SU-DHL-6 (cell line): Measurements from ENCODE around the gene IL36G.

Experiments used
- EZH2phosphoT487 ChIP-seq: fragments of 200-600 bp; sonication (generic), shearing (Covaris generic); conservative IDR thresholded peaks from 2 replicates; pipeline ENCODE4 v1.6.1; 2018; ENCODE audit warnings: mild to moderate bottlenecking, antibody characterized with exemption, low read length, moderate library complexity, mixed read lengths
- TF ChIP-seq, protein P1 (sequence below): fragments of 200-600 bp; sonication (generic); IDR thresholded peaks from one replicate; pipeline ENCODE4 v1.5.1; 2017; ENCODE audit warnings: antibody characterized with exemption, mild to moderate bottlenecking, low read length, moderate library complexity; ENCODE audit not compliant: insufficient read depth, poor library complexity, severe bottlenecking

- TF ChIP-seq, protein P1, sequence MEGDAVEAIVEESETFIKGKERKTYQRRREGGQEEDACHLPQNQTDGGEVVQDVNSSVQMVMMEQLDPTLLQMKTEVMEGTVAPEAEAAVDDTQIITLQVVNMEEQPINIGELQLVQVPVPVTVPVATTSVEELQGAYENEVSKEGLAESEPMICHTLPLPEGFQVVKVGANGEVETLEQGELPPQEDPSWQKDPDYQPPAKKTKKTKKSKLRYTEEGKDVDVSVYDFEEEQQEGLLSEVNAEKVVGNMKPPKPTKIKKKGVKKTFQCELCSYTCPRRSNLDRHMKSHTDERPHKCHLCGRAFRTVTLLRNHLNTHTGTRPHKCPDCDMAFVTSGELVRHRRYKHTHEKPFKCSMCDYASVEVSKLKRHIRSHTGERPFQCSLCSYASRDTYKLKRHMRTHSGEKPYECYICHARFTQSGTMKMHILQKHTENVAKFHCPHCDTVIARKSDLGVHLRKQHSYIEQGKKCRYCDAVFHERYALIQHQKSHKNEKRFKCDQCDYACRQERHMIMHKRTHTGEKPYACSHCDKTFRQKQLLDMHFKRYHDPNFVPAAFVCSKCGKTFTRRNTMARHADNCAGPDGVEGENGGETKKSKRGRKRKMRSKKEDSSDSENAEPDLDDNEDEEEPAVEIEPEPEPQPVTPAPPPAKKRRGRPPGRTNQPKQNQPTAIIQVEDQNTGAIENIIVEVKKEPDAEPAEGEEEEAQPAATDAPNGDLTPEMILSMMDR, result no peak
- TF ChIP-seq EZH2phosphoT487, result no peak
These were observed 56.2 kb downstream of the IL36G start for GRCh38 chr2:113034016-113034415.
